ENCODE measurements around the gene HOXC6. TPM values are rescaled to one million over a fixed set of nuclear protein-coding genes. Genes with fewer than 3 reads are reported as not detected.

Gene HOXC6
- total RNA-seq, 1 experiment from 2014 or later: 10.2 TPM

GRCh38 chr12:54003625-54004024, 24.6 kb upstream of the HOXC6 start:
- peaks cover 27% of the 10 kb centered on the region for H3K4me1 ChIP-seq
- H3K9me3 Mint-ChIP-seq (ENCODE audit: unreplicated experiment): no peaks in the 10 kb centered on the region
- DNase-seq: no peak
- no TSS peak for BruUV-seq (replicated peaks)
- intact Hi-C loops (cut with micrococcal nuclease; ENCODE audit: unreplicated experiment): no loop called here
- H3K36me3 ChIP-seq (ENCODE audit: control insufficient read depth, insufficient read depth, low read length): no peaks in the 10 kb centered on the region
- ChIA-PET POLR2A (no interaction called here), CTCF (interaction anchor here (1.1 kb wide), 1 partner anchor 19 kb away, joined by 10 read pairs; the partner anchor contains the start of gene HOXC10)
- H3K4me3 ChIP-seq (ENCODE audit: low read depth, low read length): no peak overlapping the region
- no peaks in the 10 kb centered on the region for H3K9me3 ChIP-seq
- H3K36me3 Mint-ChIP-seq (ENCODE audit: insufficient read depth, unreplicated experiment): no peaks in the 10 kb centered on the region
- no peak overlapping the region for H3K4me3 Mint-ChIP-seq (ENCODE audit: unreplicated experiment)
- TF ChIP-seq CTCF (IDR thresholded peaks at IDR 0.05; ENCODE audit: insufficient read depth in 1 of 2, low read depth in 1 of 2, low read length in 1 of 2, severe bottlenecking in 1 of 2, unreplicated experiment in 1 of 2): no peak
- H3K27ac Mint-ChIP-seq (ENCODE audit: unreplicated experiment): no peak overlapping the region
- no peaks in the 10 kb centered on the region for H3K27me3 Mint-ChIP-seq (ENCODE audit: insufficient read depth, unreplicated experiment)
- H3K4me1 Mint-ChIP-seq (ENCODE audit: low read depth, unreplicated experiment): peaks cover 7% of the 10 kb centered on the region
- no peaks in the 10 kb centered on the region for H3K27me3 ChIP-seq (replicated peaks; ENCODE audit: control insufficient read depth, insufficient read depth, low read length)

GRCh38 chr12:54004063-54004840, 24.0 kb upstream of the HOXC6 start:
- H3K9me3 ChIP-seq: no peaks in the 10 kb centered on the region
- Mint-ChIP-seq H3K9me3 (ENCODE audit: unreplicated experiment) (no peaks in the 10 kb centered on the region), H3K4me1 (ENCODE audit: low read depth, unreplicated experiment) (peaks cover 7% of the 10 kb centered on the region), H3K27me3 (ENCODE audit: insufficient read depth, unreplicated experiment) (no peaks in the 10 kb centered on the region), H3K27ac (ENCODE audit: unreplicated experiment) (no peak overlapping the region), H3K36me3 (ENCODE audit: insufficient read depth, unreplicated experiment) (peaks cover 3% of the 10 kb centered on the region), H3K4me3 (ENCODE audit: unreplicated experiment) (no peak overlapping the region)
- ChIA-PET CTCF (interaction anchor here (0.6 to 5.3 kb wide), 3 partner anchors 19 to 215 kb away, joined by 6 to 80 read pairs (median 10); partner anchors contain the start of gene HOXC10), POLR2A (no interaction called here)
- H3K27me3 ChIP-seq (replicated peaks; ENCODE audit: control insufficient read depth, insufficient read depth, low read length): no peaks in the 10 kb centered on the region
- no peaks in the 10 kb centered on the region for H3K36me3 ChIP-seq (ENCODE audit: control insufficient read depth, insufficient read depth, low read length)
- H3K4me3 ChIP-seq (ENCODE audit: low read depth, low read length): no peak overlapping the region
- BruUV-seq (replicated peaks): no TSS peak
- H3K4me1 ChIP-seq: peaks cover 27% of the 10 kb centered on the region
- peak in 1 of 2 experiments; percentile 37 for TF ChIP-seq CTCF (IDR thresholded peaks at IDR 0.05; ENCODE audit: insufficient read depth in 1 of 2, low read depth in 1 of 2, low read length in 1 of 2, severe bottlenecking in 1 of 2, unreplicated experiment in 1 of 2)
- intact Hi-C loops (cut with micrococcal nuclease; ENCODE audit: unreplicated experiment): no loop called here
- DNase-seq: no peak

- ChIA-PET CTCF (interaction anchor here (0.7 to 5.3 kb wide), 6 partner anchors 10 to 203 kb away, joined by 3 to 80 read pairs (median 6); partner anchors contain the start of gene HOXC6), POLR2A (no interaction called here)
- H3K27me3 Mint-ChIP-seq (ENCODE audit: insufficient read depth, unreplicated experiment): no peaks in the 10 kb centered on the region
- intact Hi-C loops (cut with micrococcal nuclease; ENCODE audit: unreplicated experiment): no loop called here
- Histone ChIP-seq H3K9me3 (no peaks in the 10 kb centered on the region), H3K36me3 (ENCODE audit: control insufficient read depth, insufficient read depth, low read length) (no peaks in the 10 kb centered on the region), H3K4me1 (peaks cover 32% of the 10 kb centered on the region), H3K4me3 (ENCODE audit: low read depth, low read length) (no peak overlapping the region; the same call in 1 of the 2 replicates), H3K27me3 (replicated peaks; ENCODE audit: control insufficient read depth, insufficient read depth, low read length) (no peaks in the 10 kb centered on the region)
- peaks cover 6% of the 10 kb centered on the region for H3K36me3 Mint-ChIP-seq (ENCODE audit: insufficient read depth, unreplicated experiment)
- no peak for TF ChIP-seq CTCF (IDR thresholded peaks at IDR 0.05; ENCODE audit: insufficient read depth in 1 of 2, low read depth in 1 of 2, low read length in 1 of 2, severe bottlenecking in 1 of 2, unreplicated experiment in 1 of 2)
- BruUV-seq (replicated peaks): no TSS peak
- H3K9me3 Mint-ChIP-seq (ENCODE audit: unreplicated experiment): no peaks in the 10 kb centered on the region
- peak overlapping the region; percentile 87 for H3K4me3 Mint-ChIP-seq (ENCODE audit: unreplicated experiment)
- H3K4me1 Mint-ChIP-seq (ENCODE audit: low read depth, unreplicated experiment): peaks cover 7% of the 10 kb centered on the region
- no peak for DNase-seq
- no peak overlapping the region for H3K27ac Mint-ChIP-seq (ENCODE audit: unreplicated experiment)
Observed at GRCh38 chr12:54004841-54005530, 23.3 kb upstream of the HOXC6 start.
